Lung (tissue), 12 donors: ENCODE measurements around the gene CORT. TPM values are rescaled to one million over a fixed set of nuclear protein-coding genes. Genes with fewer than 3 reads are reported as not detected.

ENCODE experiments used
- ATAC-seq: fragments of 200-7000 bp; cut with Tn5 transposase; one replicate; pipeline ENCODE4 v1.9.1; 2020; ENCODE audit warnings: moderate number of reproducible peaks; ENCODE audit not compliant: insufficient read depth, low FRiP score
- DNase-seq, 3 donors: peaks; one replicate each; pipeline ENCODE4 v3.0.0-alpha.2; 2013 to 2017
- H3K27ac ChIP-seq, 2 donors: one replicate each; pipeline ENCODE4 v1.5.1; 2013; ENCODE audit warnings: mild to moderate bottlenecking in 2 of 2, moderate library complexity in 2 of 2, control low read depth in 1 of 2, inconsistent platforms in 1 of 2, low read depth in 1 of 2, low read length in 1 of 2
- H3K27me3 ChIP-seq, 3 donors: one replicate each; pipeline ENCODE4 v1.5.1; 2013; ENCODE audit warnings: low read length in 2 of 3; ENCODE audit not compliant: control insufficient read depth in 3 of 3, insufficient read depth in 3 of 3
- H3K36me3 ChIP-seq, 4 donors: one replicate each; pipeline ENCODE4 v1.5.1; 2013; ENCODE audit warnings: low read length in 4 of 4, mild to moderate bottlenecking in 1 of 4, moderate library complexity in 1 of 4; ENCODE audit not compliant: control insufficient read depth in 4 of 4, insufficient read depth in 4 of 4
- H3K4me1 ChIP-seq, 5 donors: one replicate each; pipeline ENCODE4 v1.5.1; 2013; ENCODE audit warnings: low read length in 5 of 5, mild to moderate bottlenecking in 2 of 5, moderate library complexity in 1 of 5; ENCODE audit not compliant: control insufficient read depth in 5 of 5, insufficient read depth in 5 of 5
- H3K4me3 ChIP-seq: one replicate; pipeline ENCODE4 v1.5.1; 2013; ENCODE audit warnings: mild to moderate bottlenecking, control low read depth, moderate library complexity
- H3K9ac ChIP-seq, 2 donors: one replicate each; pipeline ENCODE4 v1.5.1; 2013; ENCODE audit warnings: low read length in 2 of 2, control low read depth in 1 of 2; ENCODE audit not compliant: insufficient read depth in 1 of 2
- H3K9me3 ChIP-seq, 4 donors: one replicate each; pipeline ENCODE4 v1.5.1; 2013; ENCODE audit warnings: low read length in 3 of 4, mild to moderate bottlenecking in 1 of 4, moderate library complexity in 1 of 4; ENCODE audit not compliant: control insufficient read depth in 4 of 4, insufficient read depth in 3 of 4
- WGBS, 2 donors: extraction: QIAGEN DNeasy Blood & Tissue Kit; methylation state at CpG; one replicate each; pipeline ENCODE4 v1.1.7; 2013; 5-methylcytosine and 5-hydroxymethylcytosine counted together
- polyA plus RNA-seq, 2 donors: library from polyadenylated mRNA; stranded (reverse); fragments of 200-250 nt; gene quantifications; one replicate each; pipeline ENCODE4 v1.2.1, GENCODE V29; 2013
- total RNA-seq, 2 donors: library from RNA; depleted of rRNA in 1 of 2; stranded (reverse); fragments of >200 nt in 1 of 2; gene quantifications; one replicate each; pipeline ENCODE4 v1.2.1, GENCODE V29; 2014 to 2021
- TF ChIP-seq, protein P1 (sequence below): IDR thresholded peaks from 2 replicates; pipeline ENCODE4 v1.5.1; 2012; ENCODE audit warnings: mild to moderate bottlenecking; ENCODE audit errors: control extremely low read depth, extremely low read depth
- donor health status: control.
- donor health status: control.
- donor health status: Bipolar disorder and iron deficiency.
- donor health status: healthy.
- donor health status: DM: yes; HTN: yes; CAD: no.

Gene CORT
- total and polyA plus RNA-seq, 4 donors, result 0.10 to 0.40 (median 0.20) TPM; not detected in 1

DNA sequence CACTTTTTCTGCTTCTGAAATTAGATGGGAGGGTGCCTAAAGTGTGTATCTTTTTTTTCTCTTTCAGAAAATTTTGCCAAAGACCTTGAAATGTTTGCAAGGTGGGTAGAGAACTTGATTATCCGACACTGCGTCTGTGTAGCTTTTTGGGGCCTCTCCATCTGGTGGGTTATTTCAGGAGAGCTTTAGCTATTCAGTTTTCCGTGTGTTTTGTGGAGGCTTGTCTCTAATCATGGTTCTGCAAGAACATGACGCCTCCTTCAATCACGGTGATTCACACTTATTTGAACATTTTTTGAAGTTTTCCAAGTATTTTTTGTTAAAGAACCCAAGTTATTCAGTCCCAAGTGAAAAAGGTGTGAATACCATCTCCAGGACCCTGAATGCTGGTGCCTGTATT lies 15.2 kb upstream of the CORT start:
- no peaks in the 10 kb centered on the region for H3K9me3 ChIP-seq
- H3K36me3 ChIP-seq, result peaks cover 0 to 2% (median 0%) of the 10 kb centered on the region in 4 donors
- TF ChIP-seq, protein P1, sequence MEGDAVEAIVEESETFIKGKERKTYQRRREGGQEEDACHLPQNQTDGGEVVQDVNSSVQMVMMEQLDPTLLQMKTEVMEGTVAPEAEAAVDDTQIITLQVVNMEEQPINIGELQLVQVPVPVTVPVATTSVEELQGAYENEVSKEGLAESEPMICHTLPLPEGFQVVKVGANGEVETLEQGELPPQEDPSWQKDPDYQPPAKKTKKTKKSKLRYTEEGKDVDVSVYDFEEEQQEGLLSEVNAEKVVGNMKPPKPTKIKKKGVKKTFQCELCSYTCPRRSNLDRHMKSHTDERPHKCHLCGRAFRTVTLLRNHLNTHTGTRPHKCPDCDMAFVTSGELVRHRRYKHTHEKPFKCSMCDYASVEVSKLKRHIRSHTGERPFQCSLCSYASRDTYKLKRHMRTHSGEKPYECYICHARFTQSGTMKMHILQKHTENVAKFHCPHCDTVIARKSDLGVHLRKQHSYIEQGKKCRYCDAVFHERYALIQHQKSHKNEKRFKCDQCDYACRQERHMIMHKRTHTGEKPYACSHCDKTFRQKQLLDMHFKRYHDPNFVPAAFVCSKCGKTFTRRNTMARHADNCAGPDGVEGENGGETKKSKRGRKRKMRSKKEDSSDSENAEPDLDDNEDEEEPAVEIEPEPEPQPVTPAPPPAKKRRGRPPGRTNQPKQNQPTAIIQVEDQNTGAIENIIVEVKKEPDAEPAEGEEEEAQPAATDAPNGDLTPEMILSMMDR, result no peak

DNA sequence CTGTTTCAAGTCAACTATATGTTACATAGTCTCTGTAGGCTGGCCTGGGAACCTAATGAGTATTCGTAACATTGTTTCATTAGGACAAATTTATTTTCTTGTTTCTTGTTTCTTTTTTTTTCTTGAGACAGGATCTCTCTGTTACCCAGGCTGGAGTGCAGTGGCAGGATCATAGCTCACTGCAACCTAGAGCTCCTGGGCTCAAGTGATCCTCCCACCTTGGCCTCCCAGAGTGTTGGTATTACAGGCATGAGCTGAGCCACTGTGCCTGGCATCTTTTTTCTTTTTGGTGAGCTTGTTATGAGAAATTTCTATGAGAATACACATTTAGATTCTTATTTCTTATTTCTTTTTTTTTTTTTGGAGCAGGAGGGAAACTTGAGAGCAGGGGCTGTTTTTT lies 12.8 kb upstream of the CORT start:
- H3K27ac ChIP-seq, result no peak overlapping the region
- 94 to 99% methylated on average over 1 of the region's 1 CpG for WGBS, 2 donors
- H3K9me3 ChIP-seq, result no peaks in the 10 kb centered on the region
- DNase-seq (no peak), ATAC-seq (no peak)
- TF ChIP-seq, protein P1, result no peak
- no peaks in the 10 kb centered on the region for H3K27me3 ChIP-seq
- no peak overlapping the region for H3K4me3 ChIP-seq
- no peak overlapping the region for H3K9ac ChIP-seq
- H3K36me3 ChIP-seq, result peaks cover 0 to 2% (median 0%) of the 10 kb centered on the region in 4 donors
- H3K4me1 ChIP-seq, result peaks cover 0 to 13% (median 0%) of the 10 kb centered on the region in 5 donors

More for the DNA sequence above, 15.2 kb upstream of the CORT start:
- H3K4me1 ChIP-seq, result peaks cover 0 to 25% (median 3%) of the 10 kb centered on the region in 5 donors
- H3K27ac ChIP-seq, result no peak overlapping the region
- DNase-seq (no peak), ATAC-seq (no peak)
- WGBS, 2 donors, result 96 to 97% methylated on average over 5 of the region's 5 CpGs
- H3K4me3 ChIP-seq, result no peak overlapping the region
- no peaks in the 10 kb centered on the region for H3K27me3 ChIP-seq
- H3K9ac ChIP-seq, result no peak overlapping the region

DNA sequence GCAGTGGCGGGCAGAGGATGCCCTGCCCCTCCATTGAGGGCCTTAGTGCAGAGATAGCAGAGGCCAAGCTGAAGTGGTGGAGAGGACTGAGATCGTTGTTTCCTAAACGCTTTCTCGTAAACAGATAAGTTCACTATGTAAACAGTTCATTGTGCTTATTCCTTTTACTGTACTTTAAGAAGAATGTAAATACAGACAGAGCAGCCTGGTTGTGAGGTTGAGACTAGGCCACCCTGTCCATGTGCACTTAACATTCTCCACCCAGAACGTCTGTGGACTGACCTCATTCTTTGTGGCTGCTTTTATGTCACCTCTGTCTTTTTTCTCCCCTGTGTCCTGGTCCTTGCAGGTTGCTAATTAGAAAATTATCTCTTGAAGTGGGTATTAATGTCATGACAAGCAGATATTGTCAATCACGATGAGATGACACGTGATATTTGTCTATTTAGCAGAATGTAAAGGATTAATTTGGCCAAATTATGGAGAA lies 11.1 kb upstream of the CORT start:
- Histone ChIP-seq H3K27me3 (no peaks in the 10 kb centered on the region), H3K4me1 (peaks cover 0 to 5% (median 0%) of the 10 kb centered on the region in 5 donors), H3K36me3 (peaks cover 0 to 2% (median 0%) of the 10 kb centered on the region in 4 donors), H3K4me3 (no peak overlapping the region), H3K9me3 (no peaks in the 10 kb centered on the region), H3K9ac (no peak overlapping the region), H3K27ac (no peak overlapping the region)
- DNase-seq (no peak), ATAC-seq (no peak)
- 54 to 72% methylated on average over 7 of the region's 7 CpGs for WGBS, 2 donors
- TF ChIP-seq, protein P1, result no peak

DNA sequence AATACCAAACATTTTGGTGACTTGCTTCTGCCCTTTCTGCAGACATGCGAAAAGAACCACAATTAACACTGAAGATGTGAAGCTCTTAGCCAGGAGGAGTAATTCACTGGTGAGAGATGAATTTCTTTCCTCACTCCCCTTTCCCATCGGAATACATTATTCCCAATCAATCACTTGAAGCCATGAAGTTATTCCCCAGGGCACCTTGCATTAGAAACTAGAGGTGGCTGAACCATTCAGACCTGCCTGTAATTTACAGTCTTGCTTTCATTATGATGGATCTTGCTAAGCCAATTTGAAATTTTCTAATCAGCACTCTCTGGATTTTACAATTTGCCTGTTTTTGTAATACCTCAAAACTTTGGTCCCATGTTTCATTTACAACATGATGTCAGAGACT lies 9.5 kb upstream of the CORT start:
- DNase-seq (no peak), ATAC-seq (no peak)
- Histone ChIP-seq H3K27ac (no peak overlapping the region), H3K9ac (no peak overlapping the region), H3K9me3 (no peaks in the 10 kb centered on the region), H3K36me3 (no peaks in the 10 kb centered on the region), H3K4me3 (no peak overlapping the region), H3K4me1 (peaks cover 0 to 5% (median 0%) of the 10 kb centered on the region in 5 donors), H3K27me3 (no peaks in the 10 kb centered on the region)
- 94 to 95% methylated on average over 2 of the region's 2 CpGs for WGBS, 2 donors
- TF ChIP-seq, protein P1, result no peak
